ENCODE data around the gene DIDO1. TPM values are rescaled to one million over a fixed set of nuclear protein-coding genes. Genes with fewer than 3 reads are reported as not detected.

The DIDO1 gene
- total and polyA plus RNA-seq, 2 donors (not counting 1 experiment from before 2014, with no cell fraction given): 57.6 to 124 TPM

DNA sequence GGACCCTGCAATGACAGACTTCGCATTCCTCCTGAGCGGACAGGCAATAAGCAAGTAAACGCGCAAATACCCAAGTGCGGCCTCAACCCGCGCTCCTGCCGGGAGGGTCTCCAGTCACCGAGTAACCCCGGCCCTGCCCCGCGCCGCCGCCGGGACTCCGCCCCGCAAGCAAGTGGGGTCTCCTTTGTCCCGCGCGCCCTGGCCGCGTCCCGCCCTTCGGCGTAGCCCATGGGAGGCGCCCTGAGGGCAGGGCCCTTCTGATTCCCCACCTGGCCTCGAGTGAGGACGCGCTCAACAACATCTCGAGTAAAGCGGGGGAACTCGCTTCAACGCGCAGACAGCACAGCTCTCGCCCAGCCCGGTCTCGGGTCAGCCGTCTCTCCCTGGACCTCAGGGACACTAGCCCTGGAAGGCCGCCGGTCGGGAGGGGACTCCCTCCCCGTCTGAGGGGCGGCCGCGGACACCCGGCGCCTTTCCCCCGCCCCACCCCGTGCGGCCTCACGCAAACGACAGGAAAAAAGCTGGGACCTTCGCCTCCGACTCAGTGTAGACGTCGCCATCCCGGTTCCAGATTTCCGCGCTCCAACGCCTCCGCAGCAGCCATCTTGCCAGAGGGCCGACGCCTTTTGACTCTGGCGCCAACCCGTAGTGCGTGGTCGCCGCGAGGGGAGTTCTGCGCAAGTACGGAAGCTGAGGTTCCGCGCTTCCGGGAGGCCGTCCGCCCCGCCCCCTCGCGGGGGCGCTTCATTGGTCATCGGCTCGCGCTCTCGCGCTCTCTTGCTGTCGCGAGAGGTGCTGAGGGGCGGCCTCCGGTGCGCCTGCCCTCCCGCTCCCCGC is 11.2 kb upstream of the DIDO1 start:
- peak overlapping the region; percentile 89 for H3K4me3 Mint-ChIP-seq
- TF ChIP-seq, protein P1, sequence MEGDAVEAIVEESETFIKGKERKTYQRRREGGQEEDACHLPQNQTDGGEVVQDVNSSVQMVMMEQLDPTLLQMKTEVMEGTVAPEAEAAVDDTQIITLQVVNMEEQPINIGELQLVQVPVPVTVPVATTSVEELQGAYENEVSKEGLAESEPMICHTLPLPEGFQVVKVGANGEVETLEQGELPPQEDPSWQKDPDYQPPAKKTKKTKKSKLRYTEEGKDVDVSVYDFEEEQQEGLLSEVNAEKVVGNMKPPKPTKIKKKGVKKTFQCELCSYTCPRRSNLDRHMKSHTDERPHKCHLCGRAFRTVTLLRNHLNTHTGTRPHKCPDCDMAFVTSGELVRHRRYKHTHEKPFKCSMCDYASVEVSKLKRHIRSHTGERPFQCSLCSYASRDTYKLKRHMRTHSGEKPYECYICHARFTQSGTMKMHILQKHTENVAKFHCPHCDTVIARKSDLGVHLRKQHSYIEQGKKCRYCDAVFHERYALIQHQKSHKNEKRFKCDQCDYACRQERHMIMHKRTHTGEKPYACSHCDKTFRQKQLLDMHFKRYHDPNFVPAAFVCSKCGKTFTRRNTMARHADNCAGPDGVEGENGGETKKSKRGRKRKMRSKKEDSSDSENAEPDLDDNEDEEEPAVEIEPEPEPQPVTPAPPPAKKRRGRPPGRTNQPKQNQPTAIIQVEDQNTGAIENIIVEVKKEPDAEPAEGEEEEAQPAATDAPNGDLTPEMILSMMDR (IDR thresholded peaks at IDR 0.05): no peak
- no peak for TF ChIP-seq EZH2 (IDR thresholded peaks at IDR 0.05; ENCODE audit: borderline replicate concordance, insufficient read depth, low read depth, low read length, poor library complexity, severe bottlenecking)
- H4K20me1 ChIP-seq (ENCODE audit: control insufficient read depth, insufficient read depth, low read length, poor library complexity, severe bottlenecking): peaks cover 54% of the 10 kb centered on the region
- H3K36me3 ChIP-seq (replicated peaks in 1 of 2; ENCODE audit: control extremely low read depth in 1 of 2, control insufficient read depth in 1 of 2, extremely low read depth in 1 of 2, insufficient read depth in 2 of 2, low read length in 1 of 2): peaks cover 2 to 30% of the 10 kb centered on the region in 2 experiments
- peak overlapping the region; percentile 78 for H3K4me2 ChIP-seq (replicated peaks; ENCODE audit: low read depth, low read length, poor library complexity, severe bottlenecking)
- no peaks in the 10 kb centered on the region for H3K27me3 Mint-ChIP-seq
- H3K27me3 ChIP-seq (replicated peaks in 1 of 4; ENCODE audit: control extremely low read depth in 1 of 4, control insufficient read depth in 3 of 4, insufficient read depth in 4 of 4, low read length in 3 of 4): no peaks in the 10 kb centered on the region
- peak overlapping the region; percentile 88 for H3K9ac ChIP-seq (ENCODE audit: low read length)
- peak overlapping the region; percentile 53 to 100 (median 81) for H3K4me3 ChIP-seq (ENCODE audit: control extremely low read depth in 1 of 5, extremely low read depth in 1 of 5, insufficient read depth in 1 of 5, low read depth in 2 of 5, low read length in 4 of 5)
- no peaks in the 10 kb centered on the region for H3K9me3 ChIP-seq (ENCODE audit: control extremely low read depth in 1 of 3, control insufficient read depth in 2 of 3, insufficient read depth in 1 of 3, low read length in 2 of 3)
- peaks cover 96% of the 10 kb centered on the region for H3K79me2 ChIP-seq (ENCODE audit: control insufficient read depth, insufficient read depth, low read length)
- intact Hi-C loops (cut with micrococcal nuclease): loop anchor here (1.0 to 5.0 kb wide), 4 partner anchors 11 to 530 kb away; partner anchors contain the start of genes CABLES2 and DIDO1
- peaks cover 36% of the 10 kb centered on the region for H3K4me1 Mint-ChIP-seq
- ChIA-PET CTCF (interaction anchor here (0.8 to 2.5 kb wide), 5 partner anchors 10 to 37 kb away, joined by 3 to 12 read pairs (median 5); no protein-coding TSS in a partner anchor), POLR2A (interaction anchor here (0.6 to 2.8 kb wide), 5 partner anchors 11 to 558 kb away, joined by 3 to 42 read pairs (median 5); partner anchors contain the start of gene DIDO1)
- no peaks in the 10 kb centered on the region for H3K9me3 Mint-ChIP-seq (ENCODE audit: insufficient read depth)
- peak; percentile 97 for DNase-seq
- peaks cover 26 to 42% of the 10 kb centered on the region in 2 donors for H3K4me1 ChIP-seq (ENCODE audit: control insufficient read depth in 2 of 2, insufficient read depth in 2 of 2, low read length in 2 of 2)
- H3K27ac ChIP-seq (ENCODE audit: low read length in 2 of 2): peak overlapping the region; percentile 91 to 93
- H3K27ac Mint-ChIP-seq: peak overlapping the region; percentile 92
- ATAC-seq (ENCODE audit: low read depth): peak; percentile 90
- WGBS (ENCODE audit: insufficient coverage): under 1% methylated on average over 86 of the region's 92 CpGs
- peak overlapping the region; percentile 97 for H2AFZ ChIP-seq (ENCODE audit: insufficient read depth, low read depth, low read length, poor library complexity, severe bottlenecking)

Measured in B cell (primary cell).